ENCODE measurements around the gene WDCP.

Gene WDCP

GRCh38 chr2:23993736-23994269 is 53.4 kb downstream of the WDCP start:
- DNase-seq (ENCODE audit: low read depth) = peak; percentile 19

- no peak for DNase-seq (ENCODE audit: low read depth)
These were observed 54.3 kb downstream of the WDCP start for GRCh38 chr2:23992931-23993330.

GRCh38 chr2:23988371-23988770 is 58.8 kb downstream of the WDCP start:
- peak; percentile 38 for DNase-seq (ENCODE audit: low read depth)
